ENCODE results near the gene NLGN4X.

NLGN4X gene

DNA sequence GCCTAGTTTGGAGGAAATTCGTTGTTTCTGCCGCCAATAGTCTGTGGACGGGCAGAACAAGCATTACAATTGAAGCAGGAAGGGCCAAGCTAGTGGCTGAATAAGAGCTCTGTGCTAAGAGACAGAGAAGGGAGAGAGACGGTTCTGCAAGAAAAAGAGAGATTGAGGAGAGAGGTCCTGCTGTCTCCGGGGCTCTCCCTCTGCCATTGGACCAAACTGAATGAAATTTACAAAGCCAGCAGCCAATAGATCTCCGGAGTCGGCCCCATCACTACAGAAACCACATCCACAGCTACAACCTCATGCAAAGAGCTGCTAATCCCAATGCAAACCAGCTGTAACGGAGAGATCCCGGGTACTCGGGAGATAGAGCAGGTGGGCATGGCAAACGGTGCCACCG lies at the start of gene NLGN4X:
Gene NLGN4X (minus strand): TSS at position 148 of the 400 bp plus-strand sequence. CDS start 77,401 bp downstream, outside the sequence.
- Histone ChIP-seq H3K9me3 (ENCODE audit: control insufficient read depth, insufficient read depth, low read length) (no peaks in the 10 kb centered on the region), H3K36me3 (ENCODE audit: insufficient read depth, low read length) (no peaks in the 10 kb centered on the region), H3K4me1 (ENCODE audit: insufficient read depth, low read length) (no peaks in the 10 kb centered on the region; the same call in 1 of the 2 replicates), H3K9ac (ENCODE audit: low read depth, low read length) (peak within 1 kb of the TSS; percentile 84)

DNA sequence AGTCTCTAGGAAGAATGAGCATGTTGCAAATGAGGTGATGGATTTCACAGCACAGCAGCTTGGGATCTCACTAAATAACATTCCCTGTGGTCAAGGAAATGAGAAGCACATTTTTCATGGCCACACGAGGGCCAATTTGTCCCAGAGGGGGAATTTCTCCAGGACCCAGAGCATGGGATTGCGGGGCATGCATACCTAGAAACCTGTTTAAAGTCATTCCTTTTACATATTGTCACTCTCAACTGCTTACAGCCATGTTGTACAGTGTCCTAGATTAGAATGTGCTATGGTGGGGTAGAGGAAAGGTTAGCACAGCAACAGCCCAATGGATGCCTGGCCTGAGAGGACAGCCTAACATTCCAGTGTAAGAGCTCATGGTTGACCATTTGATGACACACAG lies 37.4 kb upstream of the NLGN4X start:
- Histone ChIP-seq H3K9ac (ENCODE audit: low read depth, low read length) (no peak overlapping the region), H3K9me3 (ENCODE audit: control insufficient read depth, insufficient read depth, low read length) (no peaks in the 10 kb centered on the region), H3K4me1 (ENCODE audit: insufficient read depth, low read length) (no peaks in the 10 kb centered on the region), H3K36me3 (ENCODE audit: insufficient read depth, low read length) (no peaks in the 10 kb centered on the region)

DNA sequence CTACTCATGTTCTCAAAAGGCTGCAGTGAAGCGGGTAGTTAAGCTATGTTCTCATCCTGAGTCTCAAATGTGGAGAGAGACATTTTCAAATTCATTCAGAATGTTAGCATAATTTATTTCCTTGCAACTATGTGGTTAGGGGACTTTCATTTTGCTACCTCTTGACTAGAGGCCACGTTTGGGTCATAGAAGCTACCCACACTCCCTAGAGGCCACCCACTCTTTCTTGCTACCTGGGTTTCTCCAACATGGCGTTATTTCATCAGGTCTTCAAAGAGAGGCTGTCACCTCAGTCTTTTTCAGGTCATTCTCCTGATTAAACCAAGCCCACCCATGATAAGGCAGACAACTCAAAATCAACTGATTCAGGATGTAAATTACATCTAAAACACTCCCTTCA lies 34.3 kb upstream of the NLGN4X start:
- H3K9me3 ChIP-seq (ENCODE audit: control insufficient read depth, insufficient read depth, low read length), result no peaks in the 10 kb centered on the region
- H3K36me3 ChIP-seq (ENCODE audit: insufficient read depth, low read length), result no peaks in the 10 kb centered on the region
- no peaks in the 10 kb centered on the region for H3K4me1 ChIP-seq (ENCODE audit: insufficient read depth, low read length)
- no peak overlapping the region for H3K9ac ChIP-seq (ENCODE audit: low read depth, low read length)

DNA sequence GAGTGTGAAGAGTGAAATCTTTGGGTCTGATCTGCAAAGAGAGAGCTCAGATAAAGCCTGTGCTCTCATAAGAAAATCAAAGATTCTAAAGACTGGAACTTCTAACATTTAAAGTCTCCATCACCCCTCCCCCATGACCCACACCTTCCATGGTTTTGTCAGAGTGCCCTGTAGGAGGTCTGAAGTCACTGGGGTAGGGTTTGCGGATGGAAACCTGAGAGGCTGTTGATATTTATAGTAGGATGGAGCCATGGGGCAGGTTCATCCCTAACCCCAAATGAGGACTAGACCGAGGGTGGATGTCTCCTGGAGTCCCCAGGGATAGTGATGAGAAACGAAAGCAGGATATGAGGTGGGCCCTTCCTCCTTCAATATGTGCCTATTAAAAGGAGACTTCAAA lies 28.4 kb upstream of the NLGN4X start:
- peaks cover 7% of the 10 kb centered on the region for H3K4me1 ChIP-seq (ENCODE audit: insufficient read depth, low read length)
- no peak overlapping the region for H3K9ac ChIP-seq (ENCODE audit: low read depth, low read length)
- H3K9me3 ChIP-seq (ENCODE audit: control insufficient read depth, insufficient read depth, low read length), result no peaks in the 10 kb centered on the region; the same call in 1 of the 2 replicates
- H3K36me3 ChIP-seq (ENCODE audit: insufficient read depth, low read length), result no peaks in the 10 kb centered on the region

DNA sequence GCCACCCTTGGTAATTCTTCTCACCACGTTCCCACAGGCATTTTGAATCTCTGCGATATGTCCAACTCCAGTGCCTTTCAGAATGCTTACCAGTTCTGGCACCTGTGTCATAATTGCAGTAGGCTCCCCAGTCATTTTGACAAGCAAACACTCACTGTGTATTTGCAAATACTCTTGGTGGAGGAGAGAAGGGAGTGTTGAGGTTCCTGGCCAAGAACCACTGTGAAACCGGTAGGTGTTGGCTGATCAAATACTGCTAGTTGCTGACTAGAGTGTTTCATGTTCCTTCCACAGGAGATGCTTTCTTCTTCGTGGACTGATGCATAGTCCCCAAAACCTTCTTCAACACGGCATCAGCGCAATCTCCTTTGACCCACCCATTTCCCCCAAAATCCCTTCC lies 16.0 kb upstream of the NLGN4X start:
- H3K9me3 ChIP-seq (ENCODE audit: control insufficient read depth, insufficient read depth, low read length), result no peaks in the 10 kb centered on the region
- no peaks in the 10 kb centered on the region for H3K36me3 ChIP-seq (ENCODE audit: insufficient read depth, low read length)
- no peaks in the 10 kb centered on the region for H3K4me1 ChIP-seq (ENCODE audit: insufficient read depth, low read length)
- H3K9ac ChIP-seq (ENCODE audit: low read depth, low read length), result no peak overlapping the region

DNA sequence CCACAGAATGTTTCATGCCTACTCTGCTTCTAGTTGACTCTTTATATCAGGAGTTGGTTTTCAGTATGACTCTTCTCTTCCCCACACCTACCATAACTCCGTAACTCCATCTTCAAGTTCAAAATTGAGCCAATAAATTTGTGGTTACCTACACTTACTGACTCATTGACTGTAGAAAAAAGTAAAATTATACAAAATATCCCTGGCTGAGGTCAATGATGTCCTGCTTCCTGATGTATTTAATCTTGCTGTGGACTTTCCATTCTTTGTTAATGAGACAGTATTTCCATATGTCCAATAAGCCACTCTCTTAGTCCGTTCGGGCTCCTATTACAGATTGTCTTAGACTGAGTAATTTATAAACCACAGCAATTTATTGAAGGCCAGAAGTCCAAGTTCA lies 9.9 kb upstream of the NLGN4X start:
- H3K4me1 ChIP-seq (ENCODE audit: insufficient read depth, low read length), result no peaks in the 10 kb centered on the region
- no peaks in the 10 kb centered on the region for H3K36me3 ChIP-seq (ENCODE audit: insufficient read depth, low read length)
- H3K9me3 ChIP-seq (ENCODE audit: control insufficient read depth, insufficient read depth, low read length), result no peaks in the 10 kb centered on the region
- H3K9ac ChIP-seq (ENCODE audit: low read depth, low read length), result no peak overlapping the region

DNA sequence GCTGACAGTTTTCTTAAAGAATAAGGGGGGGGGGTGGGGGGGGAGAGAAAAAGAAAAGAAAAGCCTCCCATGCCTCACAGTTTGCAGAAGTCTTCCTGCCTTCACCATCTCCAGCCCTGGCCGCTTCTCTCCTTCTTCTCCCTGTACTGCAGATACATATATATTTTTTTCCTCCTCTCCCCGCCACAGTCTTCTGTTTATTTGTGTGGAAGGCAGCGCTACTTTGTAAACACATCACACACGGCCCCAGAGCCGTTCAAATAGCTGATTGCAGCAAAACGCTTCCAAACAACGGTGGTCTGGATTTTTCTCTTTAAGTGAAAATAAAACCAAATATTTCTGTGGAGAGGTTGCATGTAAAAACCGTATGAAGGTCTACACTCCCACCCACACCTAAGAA lies 732 bp downstream of the NLGN4X start:
- no peaks in the 10 kb centered on the region; the same call in 1 of the 2 replicates for H3K4me1 ChIP-seq (ENCODE audit: insufficient read depth, low read length)
- peak overlapping the region; percentile 84 for H3K9ac ChIP-seq (ENCODE audit: low read depth, low read length)
- no peaks in the 10 kb centered on the region for H3K9me3 ChIP-seq (ENCODE audit: control insufficient read depth, insufficient read depth, low read length)

DNA sequence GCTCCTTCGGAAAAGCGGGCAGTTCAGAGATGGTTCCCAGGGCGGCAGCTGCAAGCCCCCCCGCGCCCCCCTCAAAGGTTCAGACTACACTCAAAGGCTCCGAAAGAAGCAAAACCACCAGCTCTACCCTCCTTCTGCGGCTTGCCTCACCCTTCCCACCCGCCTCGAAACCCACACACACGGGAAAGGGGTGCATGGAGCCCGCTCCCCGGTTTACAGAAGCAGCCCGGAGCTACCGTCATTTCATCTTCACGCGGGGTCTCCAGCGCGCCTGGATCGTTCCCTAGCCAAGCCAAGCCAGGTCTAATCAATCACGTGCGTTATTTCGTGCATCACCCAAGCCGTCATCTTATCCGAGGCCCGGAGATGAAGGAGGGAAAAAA lies 1.2 kb downstream of the NLGN4X start:
- no peaks in the 10 kb centered on the region; the same call in 1 of the 2 replicates for H3K4me1 ChIP-seq (ENCODE audit: insufficient read depth, low read length)
- H3K9ac ChIP-seq (ENCODE audit: low read depth, low read length), result peak overlapping the region; percentile 84
- H3K9me3 ChIP-seq (ENCODE audit: control insufficient read depth, insufficient read depth, low read length), result no peaks in the 10 kb centered on the region
- no peaks in the 10 kb centered on the region for H3K36me3 ChIP-seq (ENCODE audit: insufficient read depth, low read length)

More for the DNA sequence above, 732 bp downstream of the NLGN4X start:
- no peaks in the 10 kb centered on the region for H3K36me3 ChIP-seq (ENCODE audit: insufficient read depth, low read length)

DNA sequence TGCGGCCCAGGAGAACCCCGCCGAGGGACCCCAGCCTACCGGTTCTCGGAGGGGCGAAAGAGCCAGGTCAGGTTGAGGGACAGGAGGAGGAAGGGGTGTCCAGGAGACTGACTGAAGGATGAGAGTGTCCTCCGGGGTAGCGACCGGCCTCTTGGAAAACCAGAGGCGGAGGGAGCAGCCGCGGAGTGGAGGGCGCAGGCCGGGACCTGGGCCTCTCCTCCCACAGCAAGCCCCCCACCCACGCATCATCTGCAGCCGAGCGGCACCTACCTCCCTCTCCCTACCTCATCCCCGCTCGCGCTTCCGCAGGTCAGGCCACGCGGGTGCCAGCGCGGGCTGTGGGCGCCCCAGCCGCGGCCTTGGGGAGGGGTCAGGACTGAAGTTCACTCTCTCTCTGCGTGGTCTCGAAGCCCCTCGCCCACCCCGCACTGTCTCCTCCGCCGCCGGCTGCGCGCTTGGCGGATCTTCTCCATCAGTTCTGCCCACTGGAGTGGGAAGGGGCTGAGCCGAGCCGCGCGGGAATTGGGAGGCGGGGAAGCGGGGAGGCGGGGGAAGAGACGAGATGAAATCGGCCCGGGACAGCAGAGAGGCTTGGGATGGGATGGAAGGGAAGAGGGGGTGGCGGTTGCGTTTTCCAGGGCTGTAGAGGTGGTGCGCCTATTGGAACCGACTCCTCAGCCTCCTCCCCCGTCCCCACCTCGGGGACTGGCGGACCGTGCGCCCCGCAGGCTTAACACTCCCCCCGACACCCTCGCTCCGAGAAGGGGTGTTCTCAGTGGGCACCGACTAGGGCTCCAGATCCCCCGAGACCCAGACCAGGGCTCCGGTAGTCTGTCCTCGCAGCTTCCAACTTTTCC lies 1.8 kb downstream of the NLGN4X start:
- Histone ChIP-seq H3K4me1 (ENCODE audit: insufficient read depth, low read length) (no peaks in the 10 kb centered on the region; the same call in 1 of the 2 replicates), H3K9ac (ENCODE audit: low read depth, low read length) (peak overlapping the region; percentile 84), H3K36me3 (ENCODE audit: insufficient read depth, low read length) (no peaks in the 10 kb centered on the region), H3K9me3 (ENCODE audit: control insufficient read depth, insufficient read depth, low read length) (no peaks in the 10 kb centered on the region)

DNA sequence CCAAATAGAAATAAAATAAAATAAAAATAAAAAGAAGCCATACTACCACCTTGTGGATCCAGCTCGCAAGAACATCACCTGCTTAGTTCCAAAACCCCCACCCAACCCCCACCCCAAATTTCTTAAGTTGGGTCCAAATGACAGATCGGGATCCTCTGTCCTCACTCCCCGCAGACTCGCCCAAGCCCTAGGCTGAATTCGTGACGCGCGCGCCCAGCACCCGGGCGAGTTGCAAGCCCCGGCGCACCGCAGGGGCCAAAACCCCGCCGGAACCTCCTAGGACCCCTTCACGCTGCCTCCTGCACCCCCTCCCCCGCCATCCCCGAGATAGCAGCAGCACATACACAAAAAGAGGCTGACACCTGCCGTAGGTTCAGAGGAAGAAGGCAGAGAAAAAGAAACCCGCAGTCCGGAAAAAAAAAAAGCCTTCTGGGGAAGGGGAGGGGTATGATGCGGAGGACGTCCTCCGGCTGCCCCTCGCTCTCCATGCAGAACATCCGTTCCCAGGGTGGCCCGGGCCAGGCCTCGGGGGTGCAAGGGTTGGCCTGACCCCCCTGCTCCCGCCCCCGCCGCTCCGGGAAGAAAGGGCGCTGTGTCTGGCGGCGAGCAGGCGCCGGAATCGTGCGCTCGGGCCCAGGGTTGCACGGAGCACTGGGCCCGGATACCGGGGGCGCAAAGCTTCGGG lies 2.6 kb downstream of the NLGN4X start:
- Histone ChIP-seq H3K9ac (ENCODE audit: low read depth, low read length) (peak overlapping the region; percentile 84), H3K4me1 (ENCODE audit: insufficient read depth, low read length) (peaks cover 4% of the 10 kb centered on the region; the same call in 1 of the 2 replicates)

DNA sequence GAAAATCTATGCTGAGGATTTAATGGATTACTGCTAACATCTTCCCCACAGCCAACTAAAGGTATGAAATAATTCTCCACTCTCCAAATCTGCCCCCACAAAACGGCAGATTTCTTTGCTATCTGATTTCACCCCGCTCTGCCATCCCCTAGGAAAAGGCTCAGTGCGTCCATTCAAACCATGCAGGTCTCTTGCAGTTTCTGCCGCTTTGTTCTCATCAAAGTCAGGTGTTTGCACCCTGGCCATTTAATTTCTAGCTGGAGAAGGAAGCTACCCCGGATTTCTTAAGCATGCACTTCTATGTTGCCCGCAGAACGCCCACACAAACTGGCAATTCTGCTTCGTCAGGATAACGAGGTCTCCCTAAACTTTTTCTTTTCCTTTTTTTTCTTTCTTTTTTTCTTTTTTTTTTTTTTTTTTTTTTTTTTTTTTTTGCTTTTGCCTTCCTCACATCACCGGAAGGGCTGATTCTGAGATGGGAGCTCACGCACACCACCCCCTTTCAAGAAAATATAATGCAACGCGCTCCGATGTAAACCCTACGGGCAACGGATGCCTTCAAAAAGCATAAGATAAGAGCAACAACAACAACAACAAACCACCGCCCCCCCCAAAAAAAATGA lies 3.3 kb downstream of the NLGN4X start:
- peak overlapping the region; percentile 84 for H3K9ac ChIP-seq (ENCODE audit: low read depth, low read length)
- no peaks in the 10 kb centered on the region for H3K36me3 ChIP-seq (ENCODE audit: insufficient read depth, low read length)
- H3K4me1 ChIP-seq (ENCODE audit: insufficient read depth, low read length), result peaks cover 4% of the 10 kb centered on the region; the same call in 1 of the 2 replicates
- no peaks in the 10 kb centered on the region for H3K9me3 ChIP-seq (ENCODE audit: control insufficient read depth, insufficient read depth, low read length)

More for the DNA sequence above, 2.6 kb downstream of the NLGN4X start:
- Histone ChIP-seq H3K9me3 (ENCODE audit: control insufficient read depth, insufficient read depth, low read length) (no peaks in the 10 kb centered on the region), H3K36me3 (ENCODE audit: insufficient read depth, low read length) (no peaks in the 10 kb centered on the region)

DNA sequence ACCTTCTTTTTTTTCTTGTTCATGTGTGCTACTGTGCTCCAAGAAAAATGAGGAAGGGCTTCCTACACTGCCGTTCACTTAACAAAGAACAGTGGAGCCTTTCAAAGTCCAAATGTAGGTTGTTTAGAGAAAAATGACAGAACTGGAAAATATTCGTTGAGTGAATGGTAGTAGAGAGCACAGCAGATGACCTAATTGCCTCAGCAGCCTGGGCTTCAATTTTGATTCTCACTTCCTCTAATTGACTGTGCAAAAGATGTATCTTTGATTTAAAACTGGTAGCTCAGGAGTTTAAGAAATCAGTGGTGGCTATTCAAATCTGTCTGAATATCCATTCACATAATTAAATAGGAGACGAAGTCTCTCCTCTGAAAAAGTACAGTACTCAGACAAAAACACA lies 5.2 kb downstream of the NLGN4X start:
- 0 out of 2 replicates have a peak, but pooled peaks cover 4% of the 10 kb centered on the region for H3K4me1 ChIP-seq (ENCODE audit: insufficient read depth, low read length)
- H3K36me3 ChIP-seq (ENCODE audit: insufficient read depth, low read length), result no peaks in the 10 kb centered on the region
- H3K9me3 ChIP-seq (ENCODE audit: control insufficient read depth, insufficient read depth, low read length), result no peaks in the 10 kb centered on the region
- H3K9ac ChIP-seq (ENCODE audit: low read depth, low read length), result no peak overlapping the region

DNA sequence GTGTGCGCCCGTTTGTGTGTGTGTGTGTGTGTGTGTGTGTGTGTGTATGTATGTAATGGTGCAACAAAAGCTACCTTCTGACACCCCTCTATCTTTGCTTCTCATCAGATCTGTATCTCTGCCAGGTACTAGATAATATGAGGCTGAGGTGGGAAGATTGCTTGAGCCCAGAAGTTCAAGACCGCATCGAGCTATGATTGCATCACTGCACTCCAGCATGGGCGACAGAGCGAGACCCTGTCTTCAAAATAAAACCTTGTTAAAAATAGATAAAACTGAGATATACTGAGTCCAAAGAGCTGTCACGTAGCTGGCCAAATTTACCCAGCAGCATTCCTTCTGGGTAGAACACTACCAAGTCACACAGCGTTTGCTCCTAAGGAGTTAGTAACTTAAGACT lies 18.4 kb downstream of the NLGN4X start:
- Histone ChIP-seq H3K9me3 (ENCODE audit: control insufficient read depth, insufficient read depth, low read length) (no peaks in the 10 kb centered on the region), H3K4me1 (ENCODE audit: insufficient read depth, low read length) (peaks cover 10% of the 10 kb centered on the region), H3K9ac (ENCODE audit: low read depth, low read length) (no peak overlapping the region), H3K36me3 (ENCODE audit: insufficient read depth, low read length) (no peaks in the 10 kb centered on the region; the same call in 1 of the 2 replicates)

DNA sequence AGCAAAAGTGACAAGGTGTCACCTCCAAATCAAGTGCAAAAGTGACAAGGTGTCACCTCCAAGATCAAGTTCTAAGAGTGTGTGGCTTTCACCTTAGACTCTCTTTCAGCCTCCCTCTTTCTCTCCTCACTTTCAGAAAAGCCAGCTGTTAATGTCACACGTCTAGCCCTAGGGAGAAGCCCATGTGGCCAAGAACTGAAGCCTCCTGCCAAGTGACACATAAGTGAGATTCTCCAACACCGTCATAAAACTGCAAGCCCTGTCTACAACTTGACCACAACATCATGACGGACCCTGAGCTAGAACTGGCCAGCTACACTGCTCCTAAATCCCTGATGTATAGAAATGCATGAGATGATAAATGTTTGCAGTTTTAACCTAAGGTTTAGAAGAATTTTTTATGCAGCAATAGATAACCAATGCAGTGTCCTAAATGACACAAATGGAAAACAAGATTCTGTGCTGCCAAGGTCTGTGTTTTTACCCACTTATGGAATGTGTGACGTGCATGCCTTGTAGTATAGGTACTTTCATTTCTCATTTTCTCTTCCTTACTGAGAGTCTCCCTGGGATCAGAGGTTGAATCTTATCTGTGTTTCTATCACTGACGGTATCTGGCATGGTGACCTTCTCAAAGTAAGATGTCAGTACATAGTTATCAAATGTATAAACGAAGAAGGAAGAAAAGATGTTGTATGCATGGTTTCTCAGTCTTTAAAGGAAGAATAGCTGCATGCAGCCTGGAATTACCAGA lies 25.0 kb downstream of the NLGN4X start:
- H3K9me3 ChIP-seq (ENCODE audit: control insufficient read depth, insufficient read depth, low read length), result no peaks in the 10 kb centered on the region
- H3K36me3 ChIP-seq (ENCODE audit: insufficient read depth, low read length), result no peaks in the 10 kb centered on the region
- peaks cover 7% of the 10 kb centered on the region; the same call in 1 of the 2 replicates for H3K4me1 ChIP-seq (ENCODE audit: insufficient read depth, low read length)
- no peak overlapping the region for H3K9ac ChIP-seq (ENCODE audit: low read depth, low read length)
